ENCODE results near the gene C6orf52. TPM values are rescaled to one million over a fixed set of nuclear protein-coding genes. Genes with fewer than 3 reads are reported as not detected.
A peak's percentile ranks its signal among the peaks of the same experiment; 100 is the strongest.

Gene C6orf52
- total and polyA plus RNA-seq, 2 of the 13 experiments (the other 11 are each of a cell fraction or from before 2014, with no cell fraction given) = 0.50 to 0.53 TPM

DNA sequence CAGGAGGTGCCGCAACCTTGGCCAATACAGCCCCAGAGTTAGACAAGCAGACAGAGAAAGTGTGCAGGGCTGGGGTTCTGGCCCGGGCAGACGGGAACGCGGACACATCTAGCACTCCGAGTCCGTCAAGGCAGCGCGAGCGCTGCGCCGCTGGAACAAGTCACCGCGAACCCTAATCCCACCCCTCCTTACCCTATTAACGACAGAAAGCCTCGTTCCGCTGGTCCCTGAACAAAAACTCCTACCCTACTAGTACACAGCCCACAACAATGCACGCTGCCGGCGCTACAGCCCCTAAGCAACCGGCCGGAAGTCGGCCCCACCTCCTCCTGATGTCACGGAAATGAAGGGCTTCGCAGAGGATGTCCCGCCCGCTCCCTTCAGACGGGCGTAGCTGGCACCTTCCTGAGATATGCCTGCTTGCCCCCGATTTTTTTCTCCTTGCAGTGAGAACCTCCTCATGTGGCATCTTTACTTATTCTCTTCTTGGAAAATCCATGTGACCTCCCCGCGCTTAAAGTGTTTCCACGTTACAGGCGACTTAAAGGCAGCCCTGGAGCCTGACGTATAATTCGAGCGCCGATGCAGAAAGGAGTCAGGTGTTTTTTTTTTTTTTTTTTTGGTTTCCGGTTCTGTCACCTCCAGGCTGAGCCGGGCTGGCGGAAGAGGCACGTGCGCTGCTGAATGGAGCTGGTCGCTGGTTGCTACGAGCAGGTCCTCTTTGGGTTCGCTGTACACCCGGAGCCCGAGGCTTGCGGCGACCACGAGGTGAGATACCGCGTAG is at the start of gene C6orf52, which contains the start of gene PAK1IP1 (continued):
- peak; percentile 63; the same call in 1 of the 2 replicates for TF ChIP-seq ZNF10 (CRISPR knock-in tag; IDR thresholded peaks at IDR 0.05; ENCODE audit: borderline replicate concordance, low read depth)
- peak; percentile 82 for TF ChIP-seq ELF1 (CRISPR knock-in tag; IDR thresholded peaks at IDR 0.05)
- TF ChIP-seq SRY (CRISPR knock-in tag; IDR thresholded peaks at IDR 0.05) = no peak
- no peak for TF ChIP-seq SMARCE1 (IDR thresholded peaks at IDR 0.05; ENCODE audit: borderline replicate concordance)
- peak; percentile 61; the same call in 1 of the 2 replicates for TF ChIP-seq ZNF747 (CRISPR knock-in tag; IDR thresholded peaks at IDR 0.05; ENCODE audit: borderline replicate concordance)
- TF ChIP-seq NONO (IDR thresholded peaks at IDR 0.05) = no peak
- peak; percentile 62; the same call in 1 of the 2 replicates for TF ChIP-seq NONO (CRISPR knock-in tag; conservative IDR thresholded peaks at IDR 0.05)
- no peak for TF ChIP-seq JDP2 (CRISPR knock-in tag; IDR thresholded peaks at IDR 0.05; ENCODE audit: borderline replicate concordance)
- peak; percentile 89 for TF ChIP-seq DR1 (CRISPR knock-in tag; IDR thresholded peaks at IDR 0.05)
- TF ChIP-seq NFATC3 (CRISPR knock-in tag; IDR thresholded peaks at IDR 0.05) = no peak
- TF ChIP-seq, protein P1, sequence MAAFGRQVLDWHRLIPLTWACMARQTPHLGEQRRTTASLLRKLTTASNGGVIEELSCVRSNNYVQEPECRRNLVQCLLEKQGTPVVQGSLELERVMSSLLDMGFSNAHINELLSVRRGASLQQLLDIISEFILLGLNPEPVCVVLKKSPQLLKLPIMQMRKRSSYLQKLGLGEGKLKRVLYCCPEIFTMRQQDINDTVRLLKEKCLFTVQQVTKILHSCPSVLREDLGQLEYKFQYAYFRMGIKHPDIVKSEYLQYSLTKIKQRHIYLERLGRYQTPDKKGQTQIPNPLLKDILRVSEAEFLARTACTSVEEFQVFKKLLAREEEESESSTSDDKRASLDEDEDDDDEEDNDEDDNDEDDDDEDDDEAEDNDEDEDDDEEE (CRISPR knock-in tag; IDR thresholded peaks at IDR 0.05) = no peak
- TF ChIP-seq, protein P2, sequence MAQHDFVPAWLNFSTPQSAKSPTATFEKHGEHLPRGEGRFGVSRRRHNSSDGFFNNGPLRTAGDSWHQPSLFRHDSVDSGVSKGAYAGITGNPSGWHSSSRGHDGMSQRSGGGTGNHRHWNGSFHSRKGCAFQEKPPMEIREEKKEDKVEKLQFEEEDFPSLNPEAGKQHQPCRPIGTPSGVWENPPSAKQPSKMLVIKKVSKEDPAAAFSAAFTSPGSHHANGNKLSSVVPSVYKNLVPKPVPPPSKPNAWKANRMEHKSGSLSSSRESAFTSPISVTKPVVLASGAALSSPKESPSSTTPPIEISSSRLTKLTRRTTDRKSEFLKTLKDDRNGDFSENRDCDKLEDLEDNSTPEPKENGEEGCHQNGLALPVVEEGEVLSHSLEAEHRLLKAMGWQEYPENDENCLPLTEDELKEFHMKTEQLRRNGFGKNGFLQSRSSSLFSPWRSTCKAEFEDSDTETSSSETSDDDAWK (CRISPR knock-in tag; IDR thresholded peaks at IDR 0.05) = no peak
- peak; percentile 89 for TF ChIP-seq XRCC5 (optimal IDR thresholded peaks at IDR 0.05; ENCODE audit: low read length)
- TF ChIP-seq, protein P3, sequence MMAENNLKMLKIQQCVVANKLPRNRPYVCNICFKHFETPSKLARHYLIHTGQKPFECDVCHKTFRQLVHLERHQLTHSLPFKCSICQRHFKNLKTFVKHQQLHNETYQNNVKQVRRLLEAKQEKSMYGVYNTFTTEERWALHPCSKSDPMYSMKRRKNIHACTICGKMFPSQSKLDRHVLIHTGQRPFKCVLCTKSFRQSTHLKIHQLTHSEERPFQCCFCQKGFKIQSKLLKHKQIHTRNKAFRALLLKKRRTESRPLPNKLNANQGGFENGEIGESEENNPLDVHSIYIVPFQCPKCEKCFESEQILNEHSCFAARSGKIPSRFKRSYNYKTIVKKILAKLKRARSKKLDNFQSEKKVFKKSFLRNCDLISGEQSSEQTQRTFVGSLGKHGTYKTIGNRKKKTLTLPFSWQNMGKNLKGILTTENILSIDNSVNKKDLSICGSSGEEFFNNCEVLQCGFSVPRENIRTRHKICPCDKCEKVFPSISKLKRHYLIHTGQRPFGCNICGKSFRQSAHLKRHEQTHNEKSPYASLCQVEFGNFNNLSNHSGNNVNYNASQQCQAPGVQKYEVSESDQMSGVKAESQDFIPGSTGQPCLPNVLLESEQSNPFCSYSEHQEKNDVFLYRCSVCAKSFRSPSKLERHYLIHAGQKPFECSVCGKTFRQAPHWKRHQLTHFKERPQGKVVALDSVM (CRISPR knock-in tag; IDR thresholded peaks at IDR 0.05) = no peak; the same call in 1 of the 2 replicates
- TF ChIP-seq ZBTB3 (CRISPR knock-in tag; IDR thresholded peaks at IDR 0.05; ENCODE audit: borderline replicate concordance, low read depth) = peak; percentile 95
- TF ChIP-seq ZFP37 (CRISPR knock-in tag; IDR thresholded peaks at IDR 0.05; ENCODE audit: borderline replicate concordance) = no peak; the same call in 1 of the 2 replicates
- TF ChIP-seq ZNF788 (CRISPR knock-in tag; IDR thresholded peaks at IDR 0.05; ENCODE audit: borderline replicate concordance) = peak; percentile 75; the same call in 1 of the 2 replicates
- TF ChIP-seq GTF3A (CRISPR knock-in tag; conservative IDR thresholded peaks at IDR 0.05) = no peak
- TF ChIP-seq ZNF430 (CRISPR knock-in tag; IDR thresholded peaks at IDR 0.05) = peak; percentile 77
